ENCODE measurements around the gene TAB2.
A peak's percentile ranks its signal among the peaks of the same experiment; 100 is the strongest.
"Not testable (repeated sequence)": the region's sequence is repeated elsewhere in the genome, so short reads cannot be mapped to it uniquely, and the experiment has no call there.

Gene TAB2

GRCh38 chr6:149313861-149314260 lies 3.7 kb upstream of the TAB2 start:
- DNase-seq (ENCODE audit: low spot score), result no peak

- DNase-seq (ENCODE audit: low spot score), result no peak
These were observed 3.1 kb upstream of the TAB2 start for GRCh38 chr6:149314325-149314905.

- DNase-seq (ENCODE audit: low spot score), result no peak
These were observed 1.3 kb upstream of the TAB2 start for GRCh38 chr6:149316108-149316727.

- peak; percentile 89 for DNase-seq (ENCODE audit: low spot score)
These were observed 520 bp upstream of the TAB2 start for GRCh38 chr6:149316740-149317643.

- DNase-seq (ENCODE audit: low spot score), result peak; percentile 54
These were observed 1.2 kb downstream of the TAB2 start for GRCh38 chr6:149318581-149319286.

GRCh38 chr6:149319422-149319821 lies 1.9 kb downstream of the TAB2 start:
- DNase-seq (ENCODE audit: low spot score), result peak; percentile 38

GRCh38 chr6:149320016-149320415 lies 2.5 kb downstream of the TAB2 start:
- not testable (repeated sequence) for DNase-seq (ENCODE audit: low spot score)

- DNase-seq (ENCODE audit: low spot score), result no peak
These were observed 3.3 kb downstream of the TAB2 start for GRCh38 chr6:149320796-149321195.

GRCh38 chr6:149323353-149323752 lies 5.8 kb downstream of the TAB2 start:
- DNase-seq (ENCODE audit: low spot score), result no peak

GRCh38 chr6:149323925-149324324 lies 6.4 kb downstream of the TAB2 start:
- DNase-seq (ENCODE audit: low spot score), result no peak

GRCh38 chr6:149324428-149324827 lies 6.9 kb downstream of the TAB2 start:
- DNase-seq (ENCODE audit: low spot score), result no peak

GRCh38 chr6:149325648-149326236 lies 8.2 kb downstream of the TAB2 start:
- DNase-seq (ENCODE audit: low spot score), result no peak

- DNase-seq (ENCODE audit: low spot score), result no peak
These were observed 10.1 kb downstream of the TAB2 start for GRCh38 chr6:149327638-149328037.

GRCh38 chr6:149328083-149328482 lies 10.6 kb downstream of the TAB2 start:
- DNase-seq (ENCODE audit: low spot score), result no peak

- no peak for DNase-seq (ENCODE audit: low spot score)
These were observed 12.0 kb downstream of the TAB2 start for GRCh38 chr6:149329529-149329928.

- no peak for DNase-seq (ENCODE audit: low spot score)
These were observed 12.6 kb downstream of the TAB2 start for GRCh38 chr6:149330133-149330532.

GRCh38 chr6:149331043-149331807 lies 13.7 kb downstream of the TAB2 start:
- no peak for DNase-seq (ENCODE audit: low spot score)

- DNase-seq (ENCODE audit: low spot score), result no peak
These were observed 14.4 kb downstream of the TAB2 start for GRCh38 chr6:149331871-149332270.

GRCh38 chr6:149332602-149333265 lies 15.2 kb downstream of the TAB2 start:
- DNase-seq (ENCODE audit: low spot score), result no peak

- no peak for DNase-seq (ENCODE audit: low spot score)
These were observed 15.7 kb downstream of the TAB2 start for GRCh38 chr6:149333266-149333620.

- DNase-seq (ENCODE audit: low spot score), result peak; percentile 42
These were observed 16.7 kb downstream of the TAB2 start for GRCh38 chr6:149334201-149334600.

Measured in hematopoietic multipotent progenitor cell treated with erythropoietin and hydrocortisone succinate and interleukin-3 and kit ligand, for 17 days (in vitro differentiated cells).